Measurements from ENCODE around the gene RAP1GAP2.

DNA sequence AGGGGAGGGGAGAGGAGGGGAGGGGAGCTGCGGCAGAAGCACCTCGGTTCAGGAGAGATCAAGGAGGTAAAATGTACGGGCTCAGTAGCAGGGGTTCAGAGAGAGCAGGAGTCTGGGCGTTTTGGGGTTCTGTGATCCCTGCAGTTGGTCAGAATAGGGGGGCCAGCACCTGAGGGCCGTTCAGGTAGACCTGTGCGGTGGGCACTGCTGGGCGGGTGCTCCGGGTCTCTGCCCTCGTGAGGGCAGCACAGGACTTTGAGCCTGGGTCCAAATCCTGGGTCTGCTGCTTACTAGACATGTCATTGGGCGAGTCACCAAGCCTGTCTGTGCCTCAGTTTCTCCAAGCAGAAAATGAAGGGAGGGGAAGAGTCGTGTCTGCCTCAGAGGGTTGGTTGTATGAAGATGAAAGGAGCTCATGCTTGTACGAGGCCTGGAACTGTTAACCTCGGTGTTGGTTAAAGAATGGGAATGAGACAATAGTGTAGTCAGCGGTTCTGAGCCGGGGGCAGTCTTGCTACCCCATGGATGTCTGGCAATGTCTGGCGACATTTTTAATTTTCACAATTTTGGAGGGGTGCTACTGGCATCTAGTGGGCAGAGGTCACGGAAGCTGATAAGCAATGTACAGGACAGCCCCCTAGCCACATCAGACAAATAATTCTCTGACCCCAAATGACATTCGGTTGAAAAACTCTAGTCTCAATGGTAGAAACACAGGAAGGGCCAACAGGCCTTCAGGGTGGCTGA lies 231.7 kb downstream of the RAP1GAP2 start:
- TF ChIP-seq, protein P1, sequence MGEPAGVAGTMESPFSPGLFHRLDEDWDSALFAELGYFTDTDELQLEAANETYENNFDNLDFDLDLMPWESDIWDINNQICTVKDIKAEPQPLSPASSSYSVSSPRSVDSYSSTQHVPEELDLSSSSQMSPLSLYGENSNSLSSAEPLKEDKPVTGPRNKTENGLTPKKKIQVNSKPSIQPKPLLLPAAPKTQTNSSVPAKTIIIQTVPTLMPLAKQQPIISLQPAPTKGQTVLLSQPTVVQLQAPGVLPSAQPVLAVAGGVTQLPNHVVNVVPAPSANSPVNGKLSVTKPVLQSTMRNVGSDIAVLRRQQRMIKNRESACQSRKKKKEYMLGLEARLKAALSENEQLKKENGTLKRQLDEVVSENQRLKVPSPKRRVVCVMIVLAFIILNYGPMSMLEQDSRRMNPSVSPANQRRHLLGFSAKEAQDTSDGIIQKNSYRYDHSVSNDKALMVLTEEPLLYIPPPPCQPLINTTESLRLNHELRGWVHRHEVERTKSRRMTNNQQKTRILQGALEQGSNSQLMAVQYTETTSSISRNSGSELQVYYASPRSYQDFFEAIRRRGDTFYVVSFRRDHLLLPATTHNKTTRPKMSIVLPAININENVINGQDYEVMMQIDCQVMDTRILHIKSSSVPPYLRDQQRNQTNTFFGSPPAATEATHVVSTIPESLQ (CRISPR knock-in tag; IDR thresholded peaks at IDR 0.05) = no peak
- TF ChIP-seq, protein P2, sequence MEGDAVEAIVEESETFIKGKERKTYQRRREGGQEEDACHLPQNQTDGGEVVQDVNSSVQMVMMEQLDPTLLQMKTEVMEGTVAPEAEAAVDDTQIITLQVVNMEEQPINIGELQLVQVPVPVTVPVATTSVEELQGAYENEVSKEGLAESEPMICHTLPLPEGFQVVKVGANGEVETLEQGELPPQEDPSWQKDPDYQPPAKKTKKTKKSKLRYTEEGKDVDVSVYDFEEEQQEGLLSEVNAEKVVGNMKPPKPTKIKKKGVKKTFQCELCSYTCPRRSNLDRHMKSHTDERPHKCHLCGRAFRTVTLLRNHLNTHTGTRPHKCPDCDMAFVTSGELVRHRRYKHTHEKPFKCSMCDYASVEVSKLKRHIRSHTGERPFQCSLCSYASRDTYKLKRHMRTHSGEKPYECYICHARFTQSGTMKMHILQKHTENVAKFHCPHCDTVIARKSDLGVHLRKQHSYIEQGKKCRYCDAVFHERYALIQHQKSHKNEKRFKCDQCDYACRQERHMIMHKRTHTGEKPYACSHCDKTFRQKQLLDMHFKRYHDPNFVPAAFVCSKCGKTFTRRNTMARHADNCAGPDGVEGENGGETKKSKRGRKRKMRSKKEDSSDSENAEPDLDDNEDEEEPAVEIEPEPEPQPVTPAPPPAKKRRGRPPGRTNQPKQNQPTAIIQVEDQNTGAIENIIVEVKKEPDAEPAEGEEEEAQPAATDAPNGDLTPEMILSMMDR (IDR thresholded peaks at IDR 0.05) = no peak
- TF ChIP-seq, protein P3, sequence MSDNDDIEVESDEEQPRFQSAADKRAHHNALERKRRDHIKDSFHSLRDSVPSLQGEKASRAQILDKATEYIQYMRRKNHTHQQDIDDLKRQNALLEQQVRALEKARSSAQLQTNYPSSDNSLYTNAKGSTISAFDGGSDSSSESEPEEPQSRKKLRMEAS (CRISPR knock-in tag; IDR thresholded peaks at IDR 0.05) = no peak
- no peak for TF ChIP-seq TEAD4 (CRISPR knock-in tag; IDR thresholded peaks at IDR 0.05)
- TF ChIP-seq FOXK1 (CRISPR knock-in tag; IDR thresholded peaks at IDR 0.05) = no peak
- TF ChIP-seq, protein P4, sequence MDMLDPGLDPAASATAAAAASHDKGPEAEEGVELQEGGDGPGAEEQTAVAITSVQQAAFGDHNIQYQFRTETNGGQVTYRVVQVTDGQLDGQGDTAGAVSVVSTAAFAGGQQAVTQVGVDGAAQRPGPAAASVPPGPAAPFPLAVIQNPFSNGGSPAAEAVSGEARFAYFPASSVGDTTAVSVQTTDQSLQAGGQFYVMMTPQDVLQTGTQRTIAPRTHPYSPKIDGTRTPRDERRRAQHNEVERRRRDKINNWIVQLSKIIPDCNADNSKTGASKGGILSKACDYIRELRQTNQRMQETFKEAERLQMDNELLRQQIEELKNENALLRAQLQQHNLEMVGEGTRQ (CRISPR knock-in tag; IDR thresholded peaks at IDR 0.05) = no peak
- TF ChIP-seq SP1 (CRISPR knock-in tag; conservative IDR thresholded peaks at IDR 0.05) = no peak
- no peak for TF ChIP-seq NR2C2 (CRISPR knock-in tag; IDR thresholded peaks at IDR 0.05)
- TF ChIP-seq, protein P5, sequence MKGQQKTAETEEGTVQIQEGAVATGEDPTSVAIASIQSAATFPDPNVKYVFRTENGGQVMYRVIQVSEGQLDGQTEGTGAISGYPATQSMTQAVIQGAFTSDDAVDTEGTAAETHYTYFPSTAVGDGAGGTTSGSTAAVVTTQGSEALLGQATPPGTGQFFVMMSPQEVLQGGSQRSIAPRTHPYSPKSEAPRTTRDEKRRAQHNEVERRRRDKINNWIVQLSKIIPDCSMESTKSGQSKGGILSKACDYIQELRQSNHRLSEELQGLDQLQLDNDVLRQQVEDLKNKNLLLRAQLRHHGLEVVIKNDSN (CRISPR knock-in tag; IDR thresholded peaks at IDR 0.05) = no peak
- TF ChIP-seq, protein P6, sequence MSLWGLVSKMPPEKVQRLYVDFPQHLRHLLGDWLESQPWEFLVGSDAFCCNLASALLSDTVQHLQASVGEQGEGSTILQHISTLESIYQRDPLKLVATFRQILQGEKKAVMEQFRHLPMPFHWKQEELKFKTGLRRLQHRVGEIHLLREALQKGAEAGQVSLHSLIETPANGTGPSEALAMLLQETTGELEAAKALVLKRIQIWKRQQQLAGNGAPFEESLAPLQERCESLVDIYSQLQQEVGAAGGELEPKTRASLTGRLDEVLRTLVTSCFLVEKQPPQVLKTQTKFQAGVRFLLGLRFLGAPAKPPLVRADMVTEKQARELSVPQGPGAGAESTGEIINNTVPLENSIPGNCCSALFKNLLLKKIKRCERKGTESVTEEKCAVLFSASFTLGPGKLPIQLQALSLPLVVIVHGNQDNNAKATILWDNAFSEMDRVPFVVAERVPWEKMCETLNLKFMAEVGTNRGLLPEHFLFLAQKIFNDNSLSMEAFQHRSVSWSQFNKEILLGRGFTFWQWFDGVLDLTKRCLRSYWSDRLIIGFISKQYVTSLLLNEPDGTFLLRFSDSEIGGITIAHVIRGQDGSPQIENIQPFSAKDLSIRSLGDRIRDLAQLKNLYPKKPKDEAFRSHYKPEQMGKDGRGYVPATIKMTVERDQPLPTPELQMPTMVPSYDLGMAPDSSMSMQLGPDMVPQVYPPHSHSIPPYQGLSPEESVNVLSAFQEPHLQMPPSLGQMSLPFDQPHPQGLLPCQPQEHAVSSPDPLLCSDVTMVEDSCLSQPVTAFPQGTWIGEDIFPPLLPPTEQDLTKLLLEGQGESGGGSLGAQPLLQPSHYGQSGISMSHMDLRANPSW (CRISPR knock-in tag; conservative IDR thresholded peaks at IDR 0.05; ENCODE audit: low read depth) = no peak
- TF ChIP-seq SMAD3 (CRISPR knock-in tag; IDR thresholded peaks at IDR 0.05; ENCODE audit: borderline replicate concordance) = no peak
- TF ChIP-seq FOXJ3 (CRISPR knock-in tag; IDR thresholded peaks at IDR 0.05; ENCODE audit: borderline replicate concordance) = no peak
